GM12875 (cell line): Measurements from ENCODE around the gene RUNX2.

Source experiments
- H3K4me3 ChIP-seq: one replicate; pipeline ENCODE4 v1.5.1; 2011; ENCODE audit warnings: low read depth, low read length, control low read depth
- CTCF ChIP-seq: IDR thresholded peaks from 2 replicates; pipeline ENCODE4 v1.5.1; 2011; ENCODE audit warnings: low read depth, mild to moderate bottlenecking, control low read depth, inconsistent platforms, low read length, moderate library complexity, borderline replicate concordance; ENCODE audit not compliant: insufficient read depth

Gene RUNX2

GRCh38 chr6:45386501-45386900, 58.4 kb downstream of the RUNX2 start:
- TF ChIP-seq CTCF, result no peak
- H3K4me3 ChIP-seq, result no peak overlapping the region

GRCh38 chr6:45387236-45387635, 59.1 kb downstream of the RUNX2 start:
- no peak overlapping the region for H3K4me3 ChIP-seq
- no peak for TF ChIP-seq CTCF

- no peak for TF ChIP-seq CTCF
- H3K4me3 ChIP-seq, result no peak overlapping the region
Measured at GRCh38 chr6:45388328-45388727, 60.2 kb downstream of the RUNX2 start.

GRCh38 chr6:45394586-45395095, 66.5 kb downstream of the RUNX2 start:
- TF ChIP-seq CTCF, result no peak
- H3K4me3 ChIP-seq, result no peak overlapping the region

- no peak overlapping the region for H3K4me3 ChIP-seq
- no peak for TF ChIP-seq CTCF
Measured at GRCh38 chr6:45398075-45398813, 70.1 kb downstream of the RUNX2 start.

GRCh38 chr6:45400021-45400420, 71.9 kb downstream of the RUNX2 start:
- no peak overlapping the region for H3K4me3 ChIP-seq
- no peak for TF ChIP-seq CTCF

GRCh38 chr6:45411959-45412358, 83.8 kb downstream of the RUNX2 start:
- no peak for TF ChIP-seq CTCF
- no peak overlapping the region for H3K4me3 ChIP-seq
